HG03280 (cell line): Measurements from ENCODE around the gene BRD3.

ENCODE experiments used
- ATAC-seq: cut with Tn5 transposase; IDR thresholded peaks from one replicate; pipeline ENCODE4 v1.9.1; 2021; ENCODE audit warnings: mild to moderate bottlenecking, moderate library complexity; ENCODE audit not compliant: unreplicated experiment

The BRD3 gene

DNA sequence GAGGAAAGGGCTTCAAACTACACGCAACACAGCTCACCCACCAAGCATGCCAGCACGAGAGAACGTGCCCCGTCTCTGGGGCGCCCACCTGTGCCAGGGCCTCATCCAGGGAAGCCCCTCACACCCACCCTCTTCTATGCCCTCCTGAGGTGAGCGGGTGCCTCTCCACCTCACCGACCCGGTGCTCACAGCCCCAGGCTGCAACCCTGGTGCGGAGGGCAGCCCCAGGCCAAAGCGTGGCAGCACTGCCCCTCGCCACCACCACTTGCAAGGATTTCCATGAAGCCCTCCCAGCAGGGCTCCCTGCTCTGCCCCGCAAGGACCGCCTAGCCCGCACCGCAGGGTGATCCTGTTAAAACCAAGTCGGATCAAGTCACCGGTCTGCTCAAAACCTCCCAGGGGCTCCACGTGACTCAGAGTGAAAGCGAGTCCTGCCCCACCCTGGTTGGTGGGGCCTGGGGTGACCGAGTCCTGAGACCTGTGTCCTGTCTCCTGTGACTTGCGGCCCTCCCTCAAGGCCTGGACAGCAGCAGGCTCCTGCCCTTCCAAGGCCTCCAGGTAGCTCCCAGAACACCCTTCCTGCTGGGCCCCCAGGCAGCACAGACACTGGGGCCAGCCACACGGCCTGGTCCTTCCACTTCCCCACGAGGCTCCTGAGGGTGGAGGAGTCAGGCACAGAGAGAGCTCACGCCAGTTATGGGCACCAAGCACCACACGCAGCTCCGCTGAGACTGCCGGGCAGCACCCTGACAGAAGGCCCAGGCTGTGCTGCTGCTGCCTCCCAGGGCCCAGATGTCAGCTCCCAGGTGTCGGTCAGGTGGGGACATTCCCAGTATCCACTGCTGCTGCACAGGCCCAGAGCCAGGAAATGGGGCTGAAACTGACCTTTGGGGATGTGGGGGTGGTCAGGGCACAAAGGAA is 12.7 kb downstream of the BRD3 start:
- ATAC-seq, result no peak

DNA sequence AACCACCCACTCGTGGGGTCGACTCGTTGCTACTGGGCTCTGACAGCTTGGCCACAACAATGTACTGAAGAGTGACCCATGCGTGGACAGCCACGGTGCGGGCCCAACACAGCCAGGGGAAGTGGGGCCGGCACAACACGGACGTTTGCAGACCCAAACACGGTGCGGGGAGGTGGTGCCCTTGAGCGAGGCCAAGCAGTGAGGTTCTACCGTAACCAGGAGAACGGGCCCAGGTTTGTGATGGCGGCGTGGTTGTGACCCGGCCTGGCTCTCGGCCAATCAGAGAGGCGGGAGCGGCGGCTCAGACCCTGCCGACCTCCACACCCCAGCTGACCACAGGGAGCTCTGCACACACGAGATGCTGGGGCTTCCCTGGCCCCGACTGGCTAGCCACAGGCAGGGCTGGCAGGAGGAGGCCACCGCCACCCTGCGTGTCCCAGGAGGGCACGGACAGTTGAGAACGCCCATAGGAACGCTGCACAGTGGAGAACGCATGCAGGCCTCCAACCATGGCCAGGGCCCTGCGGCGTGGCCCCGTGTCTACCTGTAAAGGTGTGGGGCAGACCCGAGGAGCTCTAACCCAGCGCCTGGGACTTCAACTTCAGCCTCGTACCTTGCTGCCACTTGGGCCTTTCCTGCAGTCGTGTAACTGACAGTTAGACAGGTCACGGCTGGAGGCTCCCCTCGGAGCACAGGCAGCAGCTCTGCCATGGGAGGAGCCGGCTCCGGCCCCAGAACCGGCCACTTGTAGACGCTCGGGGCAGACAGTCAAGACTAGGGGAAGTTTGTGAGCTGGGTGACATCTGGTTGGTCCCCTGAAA is 13.7 kb downstream of the BRD3 start:
- no peak for ATAC-seq

DNA sequence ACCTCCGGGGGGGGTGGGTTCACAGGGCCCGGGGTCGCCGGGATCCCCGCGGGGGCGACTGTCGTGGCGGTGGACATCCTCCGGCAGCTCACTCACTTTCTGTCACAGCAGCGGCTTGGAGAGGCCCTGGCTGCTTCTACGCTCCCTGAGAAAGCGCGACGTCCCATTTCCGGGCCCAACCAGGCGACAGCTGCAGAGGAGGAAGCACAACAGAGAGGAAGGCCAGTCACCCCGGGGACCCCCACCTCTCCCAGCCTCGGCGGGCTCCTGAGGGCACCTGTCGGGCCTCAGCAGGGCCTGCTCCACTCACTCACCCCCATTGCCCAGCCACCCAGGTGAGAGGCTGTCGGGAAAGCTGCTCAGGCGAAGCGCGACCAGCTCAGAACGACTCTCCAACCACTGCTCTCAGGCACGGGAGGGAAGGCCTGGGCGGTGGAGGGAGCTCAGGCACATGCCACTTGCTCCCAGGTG is 14.4 kb downstream of the BRD3 start:
- ATAC-seq, result no peak

DNA sequence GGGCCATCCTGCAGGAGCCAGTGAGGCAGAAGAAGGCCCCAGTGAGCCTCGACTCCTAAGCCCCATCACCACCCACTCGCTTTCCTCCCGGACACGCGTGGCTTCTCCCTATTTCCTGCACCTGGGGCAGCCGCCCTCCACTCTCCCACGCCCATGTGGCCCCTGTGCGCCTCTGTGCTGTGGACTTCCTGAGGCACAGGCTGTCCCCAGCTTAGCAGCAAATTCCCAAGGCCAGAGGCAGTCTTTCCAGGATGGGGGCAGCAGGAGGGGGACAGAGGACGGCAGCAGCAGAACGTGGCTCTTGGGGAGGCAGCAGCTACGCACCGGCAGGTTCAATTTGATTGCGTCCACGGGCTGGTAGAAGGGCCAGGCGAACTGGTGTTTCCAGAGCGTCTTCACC is 14.9 kb downstream of the BRD3 start:
- no peak for ATAC-seq

DNA sequence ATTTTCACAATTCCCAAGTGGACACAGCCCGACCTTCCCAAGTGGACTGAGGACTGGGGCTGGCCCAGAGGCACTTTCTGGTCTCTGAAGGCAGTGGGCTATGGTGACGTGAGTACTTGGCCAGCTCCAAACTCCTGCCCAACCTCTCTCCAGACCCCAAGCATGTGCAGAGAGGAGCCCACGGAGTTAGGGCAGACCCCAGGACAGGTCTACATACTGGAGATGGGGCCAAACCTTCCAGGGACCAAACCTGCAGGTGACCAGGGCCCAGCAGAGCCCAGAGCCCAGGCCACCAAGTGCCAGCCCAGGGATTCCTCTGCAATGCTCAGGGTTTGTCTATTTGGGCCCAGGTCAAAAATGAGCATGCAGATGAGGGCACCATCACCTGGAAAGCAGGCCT is 15.3 kb downstream of the BRD3 start:
- no peak for ATAC-seq

DNA sequence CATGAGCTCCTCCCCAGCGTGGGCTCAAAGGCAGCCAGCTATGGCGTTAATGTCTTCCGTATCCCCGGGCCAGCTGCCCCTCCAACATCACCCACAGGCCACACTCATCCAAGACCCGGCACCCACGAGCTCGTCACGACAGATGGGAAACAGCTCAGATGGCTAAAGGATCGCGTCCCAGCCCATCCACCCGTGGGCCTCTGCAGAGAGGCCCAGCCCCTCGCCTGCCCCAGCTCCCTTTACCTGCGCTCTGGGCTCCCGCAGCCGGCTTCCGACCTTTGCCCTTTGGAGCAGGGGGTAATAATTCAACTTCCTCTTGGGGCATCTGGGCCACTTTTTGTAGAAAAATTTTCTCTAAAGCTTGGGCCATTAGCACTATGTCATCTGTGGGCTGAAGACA is 16.5 kb downstream of the BRD3 start:
- ATAC-seq, result no peak

DNA sequence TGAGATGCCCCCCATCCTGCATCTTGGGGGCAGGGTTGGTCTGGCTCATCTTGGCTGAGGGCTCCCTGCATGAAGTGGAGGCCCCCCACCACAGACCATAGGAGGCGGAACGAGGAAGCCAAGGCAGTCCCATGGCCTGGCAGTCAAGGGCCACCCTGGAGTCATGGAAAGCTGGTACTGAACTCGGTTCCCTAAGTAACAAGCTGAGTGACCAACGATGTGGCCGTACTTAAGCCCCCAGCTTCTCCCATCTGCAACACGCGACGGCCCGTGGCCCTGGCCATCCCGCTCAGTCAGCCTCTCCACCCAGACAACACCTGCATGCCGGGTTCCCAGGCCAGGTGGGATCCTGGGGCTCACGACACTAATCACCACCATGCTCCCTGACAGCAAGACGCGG is 17.1 kb downstream of the BRD3 start:
- no peak for ATAC-seq

DNA sequence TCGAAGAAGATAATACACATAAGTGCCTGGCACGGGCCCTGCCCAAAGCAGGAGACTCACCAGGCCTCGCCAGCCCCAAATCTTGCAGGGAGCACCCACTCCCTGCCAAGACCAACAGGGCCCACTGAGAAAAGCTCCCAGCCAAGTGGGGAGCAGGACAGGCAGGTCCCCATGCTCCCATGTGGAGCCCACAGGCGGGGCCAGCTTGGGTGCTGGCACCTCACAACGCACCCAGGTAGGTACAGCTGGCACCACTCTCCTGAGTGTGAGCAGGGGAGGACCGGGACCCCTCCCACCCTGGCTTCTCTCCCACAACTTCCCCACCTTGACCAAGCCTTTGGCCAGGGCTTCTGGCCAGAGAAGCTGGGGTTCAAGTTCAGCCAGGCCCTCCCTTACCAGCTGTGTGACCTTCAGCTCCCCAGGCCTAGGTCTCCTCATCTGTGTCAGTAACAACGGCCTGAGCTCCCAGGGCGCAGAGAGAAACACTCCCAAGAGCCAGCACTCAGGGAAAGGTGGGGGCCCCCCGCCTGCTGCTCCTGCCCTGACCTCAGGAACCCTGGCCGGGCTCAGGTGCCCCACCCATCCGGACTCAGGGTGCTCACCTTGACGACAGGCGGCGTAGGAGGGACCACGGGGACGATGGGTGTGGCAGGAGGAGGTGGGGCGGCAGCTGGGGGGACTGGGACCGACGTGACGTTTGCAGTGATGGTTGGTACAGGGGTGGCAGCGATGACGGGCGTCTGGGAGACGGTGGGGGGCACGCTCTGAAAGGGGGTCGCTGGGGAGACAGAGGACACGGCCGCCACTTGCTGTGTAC is 17.8 kb downstream of the BRD3 start:
- ATAC-seq, result no peak

DNA sequence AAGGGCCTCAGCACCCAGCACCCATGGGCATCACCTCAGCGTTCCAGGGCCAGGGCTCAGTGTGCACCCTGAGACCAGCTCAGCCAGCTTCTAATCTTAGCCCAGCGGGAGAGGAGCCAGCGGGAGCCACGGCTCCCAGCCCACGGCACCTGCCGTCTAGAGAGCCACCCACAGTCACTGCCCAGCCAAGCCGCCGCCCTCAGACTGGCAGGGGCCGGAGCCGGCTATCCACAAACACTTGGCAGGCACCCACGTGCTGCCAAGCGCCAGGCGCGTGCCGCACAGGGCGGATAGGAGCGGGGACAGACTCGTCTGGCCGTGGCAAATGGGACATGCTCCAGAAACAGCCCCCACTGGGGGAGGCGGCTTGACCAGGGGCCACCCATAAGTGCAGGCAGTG is 18.6 kb downstream of the BRD3 start:
- no peak for ATAC-seq

DNA sequence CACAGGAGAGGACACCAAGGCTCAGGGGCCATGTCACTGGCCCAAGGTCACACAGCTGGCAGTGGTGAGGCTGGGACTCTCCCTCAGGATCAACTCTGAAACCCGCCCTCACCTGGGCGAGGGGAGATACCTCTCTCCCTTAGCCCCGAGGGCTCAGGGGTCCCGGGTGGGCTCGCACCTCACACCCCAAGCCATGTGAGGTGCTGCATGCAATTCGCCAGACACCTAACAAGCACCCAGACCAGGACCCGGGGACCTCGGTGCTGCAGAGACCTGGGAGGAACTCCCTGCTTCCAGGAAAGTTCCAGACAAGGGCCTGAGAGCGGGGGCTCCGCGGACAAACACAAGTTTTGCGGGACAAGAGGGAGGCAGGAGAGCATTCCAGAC is 19.3 kb downstream of the BRD3 start:
- no peak for ATAC-seq

DNA sequence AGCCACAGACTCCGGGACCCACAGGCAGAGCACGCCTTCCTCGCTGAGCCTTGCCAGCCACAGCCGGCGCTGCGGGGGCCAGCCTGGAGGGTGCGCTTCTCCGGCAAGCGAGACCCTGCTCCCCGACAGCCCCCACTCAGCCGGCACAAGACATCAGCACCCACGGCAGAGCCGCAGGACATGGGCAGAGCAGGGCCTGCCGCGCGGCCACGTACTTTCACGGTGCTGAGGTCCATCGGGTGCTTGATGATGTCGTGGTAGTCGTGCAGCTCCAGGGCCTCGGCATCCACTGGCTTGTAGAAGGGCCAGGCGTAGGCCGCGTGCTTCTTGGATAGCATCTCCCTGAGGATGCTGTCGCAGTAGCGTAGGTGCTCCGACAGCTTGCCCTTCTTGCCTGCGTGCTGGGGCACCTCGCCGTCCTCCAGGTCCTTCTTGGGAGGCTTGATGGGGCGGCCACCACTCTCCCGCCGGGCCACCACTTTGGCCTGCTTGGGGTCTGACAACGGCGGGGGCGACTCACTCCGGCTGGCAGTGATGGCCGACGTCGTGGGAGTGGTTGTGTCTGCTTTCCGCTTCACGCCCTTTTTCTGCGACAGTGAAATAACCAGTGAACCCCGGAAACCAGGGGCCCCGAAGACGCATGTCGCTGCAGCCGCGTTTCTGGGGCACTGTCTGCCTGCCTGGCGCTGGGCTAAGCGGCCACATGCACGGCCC is 19.8 kb downstream of the BRD3 start:
- ATAC-seq, result no peak

DNA sequence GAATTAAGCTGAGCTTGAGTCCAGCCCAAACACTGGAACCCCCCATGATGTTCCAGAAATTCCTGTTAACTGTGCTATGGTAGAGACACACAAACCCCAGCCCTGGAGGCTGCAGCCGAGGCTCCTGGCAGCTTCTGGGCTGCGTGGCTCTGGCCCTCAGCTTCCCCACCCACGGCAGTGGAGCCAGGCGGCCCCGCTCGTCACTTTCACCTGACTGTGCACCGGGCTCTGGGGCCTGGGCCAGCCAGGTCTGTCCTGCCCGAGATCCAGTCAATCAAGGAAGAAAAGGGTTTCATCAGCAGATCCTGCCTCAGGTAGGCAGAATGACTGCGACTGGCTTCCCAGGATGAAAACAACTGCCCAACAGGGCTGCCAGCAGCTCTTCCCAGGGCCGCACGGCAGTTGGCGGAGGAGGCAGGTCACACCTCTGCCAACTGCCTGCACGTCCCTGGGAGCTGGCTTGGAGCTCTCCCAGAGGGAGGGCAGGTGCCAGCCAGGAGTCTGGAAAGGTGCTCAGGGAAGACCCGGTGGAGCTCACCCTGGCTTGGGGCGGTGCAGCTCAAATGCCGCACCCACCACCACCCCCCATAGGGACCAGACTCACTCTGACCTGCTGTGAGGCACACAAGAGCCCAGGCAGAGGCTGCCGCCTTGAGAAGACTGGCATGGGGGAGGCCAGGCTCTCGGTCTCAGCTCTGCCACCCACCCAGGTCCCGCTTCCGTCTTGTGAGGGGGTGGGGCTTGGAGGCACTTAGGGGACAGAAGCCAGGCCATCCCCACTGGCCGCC is 20.7 kb downstream of the BRD3 start:
- ATAC-seq, result no peak

DNA sequence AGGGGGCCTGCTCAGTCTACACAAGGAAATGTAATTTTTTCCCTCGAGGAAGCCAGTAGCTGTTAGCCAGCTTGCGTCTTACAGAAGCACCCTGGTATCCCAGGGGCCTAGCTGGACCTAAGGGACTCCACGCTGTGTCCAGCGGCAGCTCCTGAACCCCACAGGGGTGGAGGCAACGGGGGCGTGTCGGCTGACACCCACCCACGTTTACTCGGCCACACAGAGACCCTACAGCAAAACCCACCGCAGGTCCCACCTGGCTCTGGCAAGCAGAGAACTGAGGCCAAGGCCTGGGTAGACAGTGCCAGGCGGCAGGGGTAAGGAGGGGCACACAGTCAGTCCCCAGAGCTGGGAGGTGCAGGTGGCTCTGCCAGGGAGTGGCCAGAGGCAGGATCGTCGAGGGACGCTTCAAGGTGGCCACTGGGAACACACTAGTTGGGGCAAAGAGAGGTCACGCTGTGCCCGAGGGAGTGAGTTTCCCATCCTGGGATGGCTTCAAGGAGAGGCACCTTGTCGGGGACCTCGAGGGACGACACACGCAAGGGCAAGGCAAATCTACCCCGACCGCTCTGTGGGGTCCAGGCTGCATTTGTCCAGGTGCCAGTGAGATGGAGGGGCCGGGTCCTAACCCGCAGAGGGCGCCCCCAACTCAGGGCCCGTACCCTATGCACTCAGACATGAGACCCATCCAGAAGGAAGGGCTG is 21.8 kb downstream of the BRD3 start:
- no peak for ATAC-seq

DNA sequence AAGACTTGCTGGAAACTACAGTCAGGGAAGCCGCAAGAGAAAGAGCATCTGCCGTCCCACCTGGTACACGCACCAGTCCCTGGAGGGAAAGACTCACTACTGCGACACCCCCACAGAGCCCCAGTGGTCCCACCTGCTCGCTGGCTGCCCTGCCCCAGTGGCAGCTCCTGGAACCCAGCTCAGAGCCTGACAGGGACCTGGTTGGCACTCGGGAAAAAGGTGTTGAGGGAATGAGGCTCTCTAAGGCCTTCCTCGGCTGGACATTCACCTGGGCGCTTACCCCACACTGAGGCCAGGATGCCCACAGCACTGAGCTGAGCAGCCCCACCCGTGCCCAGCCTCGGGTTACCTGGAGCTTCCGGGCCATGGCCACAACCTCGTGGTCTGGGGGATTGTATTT is 22.9 kb downstream of the BRD3 start:
- ATAC-seq, result no peak

DNA sequence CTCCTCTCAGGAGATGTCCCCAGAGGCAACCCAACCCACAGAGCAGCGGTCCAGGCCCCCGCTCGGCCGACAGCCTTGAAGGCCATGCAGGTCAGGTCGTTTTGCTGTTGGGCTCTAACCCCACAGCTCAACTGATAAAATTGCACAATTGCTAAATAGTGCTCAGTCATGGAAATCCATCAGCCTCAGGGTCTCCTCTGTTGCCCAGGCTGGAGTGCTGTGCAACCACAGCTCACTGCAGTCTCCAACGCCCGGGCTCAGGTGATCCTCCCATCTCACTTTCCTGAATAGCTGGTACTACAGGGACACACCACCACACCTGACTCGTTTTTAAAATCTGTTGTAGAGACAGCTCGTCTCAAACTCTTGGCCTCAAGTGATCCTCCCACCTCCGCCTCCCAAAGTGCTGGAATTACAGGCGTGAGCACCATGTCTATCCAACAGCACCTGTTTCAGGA is 24.3 kb downstream of the BRD3 start:
- no peak for ATAC-seq

DNA sequence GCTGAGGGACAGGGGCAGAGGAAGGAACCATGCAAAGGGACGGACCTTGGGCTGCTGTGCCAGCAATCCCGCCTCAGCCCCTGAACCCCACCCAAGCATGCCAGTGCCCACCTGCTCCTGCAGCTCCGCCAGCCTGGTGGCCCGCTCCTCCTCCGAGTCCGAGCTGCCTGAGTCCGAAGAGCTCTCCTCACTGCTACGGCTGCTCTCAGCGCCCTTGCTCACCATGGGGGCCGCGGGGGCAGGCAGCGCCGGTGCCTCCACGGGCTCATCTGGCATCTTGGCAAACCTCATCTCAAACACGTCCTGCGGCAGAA is 26.2 kb downstream of the BRD3 start:
- ATAC-seq, result no peak

DNA sequence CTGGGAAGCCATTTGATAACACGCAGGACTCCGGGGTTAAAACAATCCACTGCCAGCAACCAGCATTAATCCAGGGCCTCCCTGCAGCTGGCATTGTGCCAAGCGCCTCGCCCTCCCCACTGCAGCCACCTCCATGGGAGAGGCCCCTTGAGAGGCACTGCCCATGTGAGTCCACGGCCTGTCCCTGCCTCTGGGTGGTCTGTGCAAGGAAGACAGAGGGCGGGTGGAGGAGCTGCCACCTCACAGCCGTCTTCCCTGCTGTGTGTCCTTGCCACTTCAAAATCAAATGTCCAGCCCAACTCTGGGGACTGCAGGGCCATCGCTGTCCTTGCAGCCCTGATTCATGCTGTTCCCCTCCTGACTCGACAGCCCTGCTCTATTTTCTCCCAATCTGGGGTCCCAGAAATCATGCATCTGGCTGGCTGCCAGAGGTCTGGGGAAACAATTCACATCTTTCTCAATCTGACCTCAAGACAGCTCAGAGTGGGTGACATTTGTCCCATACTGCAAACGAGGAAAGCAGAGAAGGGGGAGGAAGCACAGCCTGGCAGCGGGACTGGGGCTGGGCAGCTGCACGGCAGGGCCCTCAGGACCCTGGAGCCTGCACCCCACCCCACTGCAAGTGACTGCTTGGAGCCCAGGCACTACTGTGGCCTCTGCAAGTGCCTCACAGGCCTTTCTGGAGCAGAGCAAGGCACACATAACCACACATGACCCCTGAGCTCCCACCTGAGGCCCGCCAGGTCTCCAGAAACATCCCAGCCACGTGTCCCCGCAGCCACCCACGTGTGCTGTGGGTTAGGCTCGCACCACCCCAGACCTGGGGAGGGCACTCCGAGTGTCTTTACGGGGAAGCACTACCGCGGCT is 26.8 kb downstream of the BRD3 start:
- ATAC-seq, result no peak

DNA sequence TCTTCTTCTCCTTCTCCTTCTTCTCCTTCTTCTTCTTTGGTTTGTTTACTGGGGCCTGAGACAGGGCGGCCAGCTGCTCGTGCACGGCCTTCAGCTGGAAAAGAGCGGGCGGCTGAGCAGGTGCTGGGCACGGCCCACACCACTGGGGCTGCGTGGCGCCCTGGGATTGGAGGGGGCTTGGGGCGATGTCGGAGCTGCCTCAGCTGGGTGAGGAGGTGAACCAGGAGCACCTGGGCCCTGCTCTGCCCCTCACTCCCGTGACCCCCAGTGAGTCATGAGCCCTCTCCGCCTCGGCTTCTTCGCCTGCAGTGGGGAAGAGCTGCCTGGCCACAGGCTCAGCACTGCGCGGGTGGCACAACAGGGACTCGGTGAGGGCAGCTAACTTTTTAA is 27.7 kb downstream of the BRD3 start:
- no peak for ATAC-seq
